ENCODE results near the gene CHDH.

CHDH gene

DNA sequence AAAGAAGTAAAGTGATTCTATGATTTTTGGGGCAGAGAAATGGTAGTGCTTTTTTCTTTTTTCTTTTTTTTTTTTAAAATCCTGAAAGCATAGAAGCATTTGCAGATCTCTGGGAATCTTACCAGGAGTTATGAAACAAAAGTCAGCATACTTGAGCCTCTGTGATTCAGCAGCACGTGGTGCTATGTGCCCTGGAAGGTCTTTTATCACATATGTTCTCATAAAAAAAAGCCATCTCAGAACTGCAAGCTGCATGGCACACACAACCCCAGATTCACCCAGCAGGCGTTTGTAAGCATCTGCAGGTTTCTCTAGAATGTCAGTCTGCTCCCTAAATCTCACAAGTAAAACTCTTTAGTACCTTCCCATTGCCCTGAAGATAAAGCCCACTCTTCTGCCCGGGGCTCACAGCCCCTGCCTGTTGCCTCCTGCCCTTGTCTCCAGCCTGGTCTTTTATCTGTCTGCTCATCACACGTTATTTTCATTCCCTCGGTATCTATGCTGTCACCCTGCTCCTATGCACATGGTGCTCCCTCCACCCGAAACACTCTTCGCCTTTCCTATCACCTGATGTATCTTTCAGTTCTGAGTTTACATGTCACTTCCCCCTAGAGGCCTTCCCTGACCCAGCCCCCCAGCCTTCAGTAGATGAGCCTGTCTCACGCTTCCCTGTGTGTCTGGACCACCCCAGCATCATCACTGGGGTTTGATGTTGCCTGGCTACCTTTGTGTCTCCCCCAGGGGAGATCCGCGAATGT lies 72.4 kb downstream of the CHDH start:
- no peak overlapping the region for H3K4me3 ChIP-seq (ENCODE audit: low read length)
- DNase-seq (ENCODE audit: low read depth, low spot score): no peak

DNA sequence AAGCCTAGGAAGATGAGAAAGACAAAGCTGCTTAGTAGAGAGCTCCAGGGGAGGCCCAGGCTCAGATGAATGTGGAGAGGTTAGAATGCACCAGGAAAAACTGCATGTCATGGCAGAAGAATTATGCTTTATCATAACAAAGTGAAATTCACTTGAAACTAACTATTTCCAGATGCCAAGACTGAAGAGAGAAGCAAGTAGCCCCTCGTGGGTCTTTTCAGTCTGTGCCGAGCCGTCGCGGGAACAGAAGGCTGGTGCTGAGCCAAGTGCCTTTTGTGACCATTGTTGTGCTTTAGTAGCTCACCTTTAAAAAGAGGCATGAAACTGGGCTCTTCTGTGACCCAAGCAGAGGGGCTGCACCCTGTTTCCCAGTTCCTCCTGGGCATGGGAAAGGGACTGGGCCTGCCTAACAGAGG lies 73.2 kb downstream of the CHDH start:
- DNase-seq (ENCODE audit: low read depth, low spot score): no peak
- no peak overlapping the region for H3K4me3 ChIP-seq (ENCODE audit: low read length)

DNA sequence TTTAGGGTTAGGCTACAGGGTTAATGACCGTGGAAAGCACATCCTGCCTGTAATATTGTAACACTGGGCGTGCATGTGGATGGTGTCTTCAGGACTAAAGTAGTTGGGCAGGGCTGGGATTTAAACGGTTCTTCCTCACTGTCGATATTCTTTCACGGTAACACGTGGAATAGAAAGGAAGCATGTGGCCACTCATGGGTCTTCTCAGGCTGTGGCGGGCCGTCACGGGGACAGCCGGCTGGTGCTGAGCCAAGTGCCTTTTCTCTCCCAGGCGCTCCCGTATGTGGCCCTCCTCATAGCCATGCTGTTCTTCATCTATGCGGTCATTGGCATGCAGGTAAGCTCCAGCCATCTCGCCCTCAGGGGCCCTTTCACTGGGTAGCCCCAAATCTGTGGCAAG lies 73.7 kb downstream of the CHDH start:
- no peak for DNase-seq (ENCODE audit: low read depth, low spot score)
- H3K4me3 ChIP-seq (ENCODE audit: low read length): no peak overlapping the region

DNA sequence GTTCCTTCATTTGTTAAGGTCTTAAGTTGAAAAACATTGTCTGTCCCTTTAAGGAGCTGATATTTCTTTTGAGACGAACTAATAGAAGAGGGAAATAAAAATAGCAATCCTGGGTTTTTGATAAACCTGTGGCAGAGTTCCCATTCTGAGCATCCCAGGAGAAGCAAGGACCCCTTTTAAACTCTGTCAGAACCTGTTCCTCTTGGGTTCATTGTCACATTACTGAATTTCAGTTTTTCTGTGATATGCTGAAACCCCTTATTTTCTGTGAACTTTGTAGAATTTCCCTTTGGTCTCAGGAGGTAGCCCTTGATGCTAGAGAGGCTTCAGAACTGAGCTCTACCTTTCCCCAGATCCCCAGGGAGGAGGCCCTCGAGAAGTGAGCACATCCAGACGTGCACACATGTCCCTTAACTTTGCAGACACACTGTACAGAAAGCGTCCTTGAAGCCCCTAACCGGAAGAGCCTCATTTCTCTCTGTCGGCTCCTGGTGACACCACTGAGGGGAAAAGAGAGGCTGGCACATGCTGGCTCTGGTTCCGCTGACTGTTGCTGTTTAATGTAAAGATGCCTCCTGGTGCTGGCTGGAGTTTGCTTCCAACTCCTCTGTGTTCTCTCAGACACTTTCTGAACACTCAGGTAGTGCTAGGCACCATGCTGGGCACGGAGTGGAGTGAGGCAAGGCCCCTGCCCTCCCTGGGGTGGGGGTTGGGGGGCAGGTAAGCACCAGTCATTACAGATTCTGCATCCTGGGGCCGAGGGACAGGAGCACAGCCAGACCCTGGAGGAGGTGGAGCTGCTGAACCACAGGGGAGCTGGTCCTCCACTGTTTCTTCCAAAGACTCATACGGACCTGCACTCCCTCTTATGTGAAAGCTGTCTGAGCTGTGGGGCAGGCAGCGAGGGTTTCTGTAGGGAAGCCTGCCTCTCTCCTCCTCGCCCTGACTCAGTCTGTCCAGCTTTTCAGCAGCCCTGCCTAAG lies 77.5 kb downstream of the CHDH start:
- no peak overlapping the region for H3K4me3 ChIP-seq (ENCODE audit: low read length)
- DNase-seq (ENCODE audit: low read depth, low spot score): no peak

DNA sequence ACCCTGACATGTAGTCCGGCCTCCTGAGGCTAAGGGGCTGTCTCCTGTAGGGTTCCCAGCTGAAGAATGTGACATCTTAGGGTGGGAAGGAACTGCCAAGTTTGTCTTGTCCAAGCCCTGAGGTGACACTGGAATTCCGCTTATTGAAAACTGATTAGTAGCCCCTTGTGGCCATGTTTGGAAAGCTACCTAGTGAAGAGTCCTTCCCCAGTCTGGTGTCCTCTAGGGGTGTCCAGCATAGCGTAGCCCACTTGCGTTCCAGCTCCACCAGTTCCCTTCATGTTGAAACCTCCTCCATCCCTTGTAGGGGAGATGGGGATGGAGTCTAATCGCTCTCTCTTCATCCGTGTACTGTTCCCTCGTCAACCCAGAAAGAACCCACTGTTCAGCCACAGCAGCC lies 79.5 kb downstream of the CHDH start:
- DNase-seq (ENCODE audit: low read depth, low spot score): no peak
- no peak overlapping the region for H3K4me3 ChIP-seq (ENCODE audit: low read length)

DNA sequence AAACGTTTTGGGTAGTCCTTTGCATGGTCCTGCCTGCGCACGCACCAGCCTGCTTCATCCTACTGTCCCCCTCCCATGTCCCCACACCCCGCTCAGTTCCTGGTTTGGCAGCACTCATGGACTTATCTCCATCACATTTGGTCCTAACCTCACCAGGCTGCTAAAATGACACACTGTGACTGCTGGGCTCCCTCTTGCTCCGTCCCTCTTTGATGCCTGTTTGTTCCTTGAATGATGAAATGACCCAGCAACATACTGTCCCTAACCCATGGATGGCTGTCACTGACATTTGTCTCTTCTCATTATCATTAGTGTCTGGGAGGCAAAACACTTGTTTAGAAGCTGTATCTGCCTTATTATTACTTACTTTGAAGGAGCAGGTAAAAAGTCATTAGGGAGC lies 80.5 kb downstream of the CHDH start:
- H3K4me3 ChIP-seq (ENCODE audit: low read length): no peak overlapping the region
- no peak for DNase-seq (ENCODE audit: low read depth, low spot score)

DNA sequence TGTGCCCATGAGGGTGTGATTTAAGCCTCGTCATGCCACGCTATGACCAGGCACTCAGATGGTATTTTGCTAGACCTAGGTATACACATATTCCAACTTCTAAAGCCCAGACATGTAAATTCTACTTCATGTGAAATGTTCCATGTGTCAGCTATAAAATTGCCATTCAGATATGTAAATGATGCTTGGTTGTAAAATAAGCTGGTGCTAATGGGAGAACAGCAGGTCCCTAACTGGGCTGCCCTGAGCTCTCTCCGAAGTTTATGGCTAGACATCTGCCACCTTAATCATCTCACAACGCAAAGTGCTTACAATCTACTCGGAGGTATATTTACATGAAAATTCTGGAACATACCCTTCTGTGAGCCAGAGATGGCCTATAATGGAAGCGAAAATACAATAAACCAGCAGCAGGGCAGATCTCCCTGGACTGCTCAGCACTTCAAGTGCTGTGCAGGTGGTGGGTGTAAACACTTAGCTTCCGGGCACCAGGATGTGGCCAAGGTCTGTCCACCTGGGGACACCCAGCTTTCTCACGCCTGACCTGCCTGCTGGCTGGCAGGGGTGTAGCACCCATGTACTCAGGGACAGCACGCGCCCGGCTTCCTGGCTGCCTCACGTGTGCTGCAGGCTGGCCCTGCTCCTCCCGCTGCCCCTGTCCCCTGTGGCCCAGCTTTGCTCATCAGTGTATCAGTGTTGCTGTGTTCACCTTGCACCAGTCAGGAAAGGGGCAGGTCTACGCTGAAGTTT lies 82.0 kb downstream of the CHDH start:
- DNase-seq (ENCODE audit: low read depth, low spot score): no peak
- no peak overlapping the region for H3K4me3 ChIP-seq (ENCODE audit: low read length)

DNA sequence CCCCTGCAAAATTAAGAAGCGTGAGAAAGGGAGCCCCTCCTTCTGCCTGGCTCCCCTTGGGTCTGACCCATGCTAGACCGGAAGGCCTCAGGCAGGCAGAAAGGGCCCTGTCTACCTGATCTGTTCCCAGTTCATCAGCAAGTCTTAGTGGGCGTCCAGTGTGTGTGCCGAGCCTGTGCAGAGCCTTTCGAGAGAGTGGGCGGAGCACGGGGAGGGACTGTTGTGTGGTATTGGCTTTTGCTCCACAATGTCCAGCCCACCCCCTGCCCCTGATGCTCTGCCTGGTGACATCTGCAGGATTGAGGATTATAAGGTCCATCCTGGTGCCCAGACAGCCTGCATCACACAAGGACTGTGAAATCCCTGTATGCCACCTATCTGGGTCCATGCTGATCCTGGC lies 82.9 kb downstream of the CHDH start:
- no peak overlapping the region for H3K4me3 ChIP-seq (ENCODE audit: low read length)
- DNase-seq (ENCODE audit: low read depth, low spot score): no peak
